ENCODE data around the gene ADGRV1. TPM values are rescaled to one million over a fixed set of nuclear protein-coding genes. Genes with fewer than 3 reads are reported as not detected.
"Not testable (repeated sequence)": the region's sequence is repeated elsewhere in the genome, so short reads cannot be mapped to it uniquely, and the experiment has no call there.

ADGRV1 gene
- polyA plus RNA-seq, 1 donor from 2014 or later, result 3.7 TPM

GRCh38 chr5:90929013-90929839 is 370.6 kb downstream of the ADGRV1 start:
- not testable (repeated sequence) for H3K4me3 ChIP-seq (ENCODE audit: low read length); H3K36me3 ChIP-seq (ENCODE audit: insufficient read depth, low read length); H3K4me2 ChIP-seq (ENCODE audit: low read length); H3K9ac ChIP-seq (ENCODE audit: low read length); H3K27ac ChIP-seq (ENCODE audit: low read length); H3K79me2 ChIP-seq (replicated peaks; ENCODE audit: insufficient read depth, low read length); H3K27me3 ChIP-seq (ENCODE audit: insufficient read depth, low read depth, low read length); H3F3A ChIP-seq (ENCODE audit: insufficient read depth, low read length, poor library complexity, severe bottlenecking); H3K9me3 ChIP-seq (ENCODE audit: low read length); H3K9me2 ChIP-seq (ENCODE audit: insufficient read depth, low read length); H2AFZ ChIP-seq (ENCODE audit: low read depth, low read length); H4K20me1 ChIP-seq (ENCODE audit: insufficient read depth)

- H2AFZ ChIP-seq (ENCODE audit: low read depth, low read length), result no peak overlapping the region
- peaks cover 6% of the 10 kb centered on the region for H3K79me2 ChIP-seq (replicated peaks; ENCODE audit: insufficient read depth, low read length)
- H3K9me3 ChIP-seq (ENCODE audit: low read length), result no peaks in the 10 kb centered on the region
- H4K20me1 ChIP-seq (ENCODE audit: insufficient read depth), result no peaks in the 10 kb centered on the region
- no peak overlapping the region for H3K4me3 ChIP-seq (ENCODE audit: low read length)
- TF ChIP-seq SMC3 (conservative IDR thresholded peaks at IDR 0.05; ENCODE audit: poor library complexity), result no peak
- TF ChIP-seq, protein P1, sequence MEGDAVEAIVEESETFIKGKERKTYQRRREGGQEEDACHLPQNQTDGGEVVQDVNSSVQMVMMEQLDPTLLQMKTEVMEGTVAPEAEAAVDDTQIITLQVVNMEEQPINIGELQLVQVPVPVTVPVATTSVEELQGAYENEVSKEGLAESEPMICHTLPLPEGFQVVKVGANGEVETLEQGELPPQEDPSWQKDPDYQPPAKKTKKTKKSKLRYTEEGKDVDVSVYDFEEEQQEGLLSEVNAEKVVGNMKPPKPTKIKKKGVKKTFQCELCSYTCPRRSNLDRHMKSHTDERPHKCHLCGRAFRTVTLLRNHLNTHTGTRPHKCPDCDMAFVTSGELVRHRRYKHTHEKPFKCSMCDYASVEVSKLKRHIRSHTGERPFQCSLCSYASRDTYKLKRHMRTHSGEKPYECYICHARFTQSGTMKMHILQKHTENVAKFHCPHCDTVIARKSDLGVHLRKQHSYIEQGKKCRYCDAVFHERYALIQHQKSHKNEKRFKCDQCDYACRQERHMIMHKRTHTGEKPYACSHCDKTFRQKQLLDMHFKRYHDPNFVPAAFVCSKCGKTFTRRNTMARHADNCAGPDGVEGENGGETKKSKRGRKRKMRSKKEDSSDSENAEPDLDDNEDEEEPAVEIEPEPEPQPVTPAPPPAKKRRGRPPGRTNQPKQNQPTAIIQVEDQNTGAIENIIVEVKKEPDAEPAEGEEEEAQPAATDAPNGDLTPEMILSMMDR (IDR thresholded peaks at IDR 0.05; ENCODE audit: poor library complexity, severe bottlenecking), result no peak
- no peak for TF ChIP-seq REST (IDR thresholded peaks at IDR 0.05; ENCODE audit: borderline replicate concordance)
- no peak for TF ChIP-seq EZH2 (IDR thresholded peaks at IDR 0.05; ENCODE audit: borderline replicate concordance, insufficient read depth, low read length, poor library complexity, severe bottlenecking)
- TF ChIP-seq EP300 (conservative IDR thresholded peaks at IDR 0.05; ENCODE audit: poor library complexity, severe bottlenecking), result no peak
- no peak for TF ChIP-seq TAF1 (IDR thresholded peaks at IDR 0.05; ENCODE audit: low read depth)
- no peak for TF ChIP-seq POLR2AphosphoS5 (IDR thresholded peaks at IDR 0.05)
- TF ChIP-seq MXI1 (conservative IDR thresholded peaks at IDR 0.05; ENCODE audit: poor library complexity, severe bottlenecking), result no peak
- no peak for TF ChIP-seq RAD21 (conservative IDR thresholded peaks at IDR 0.05)
- no peak overlapping the region for H3K9ac ChIP-seq (ENCODE audit: low read length)
- no peaks in the 10 kb centered on the region for H3F3A ChIP-seq (ENCODE audit: insufficient read depth, low read length, poor library complexity, severe bottlenecking)
- H3K4me2 ChIP-seq (ENCODE audit: low read length), result no peak overlapping the region
- no peaks in the 10 kb centered on the region for H3K27me3 ChIP-seq (ENCODE audit: insufficient read depth, low read depth, low read length)
- no peaks in the 10 kb centered on the region for H3K9me2 ChIP-seq (ENCODE audit: insufficient read depth, low read length)
- H3K36me3 ChIP-seq (ENCODE audit: insufficient read depth, low read length), result no peaks in the 10 kb centered on the region
- no peak overlapping the region for H3K27ac ChIP-seq (ENCODE audit: low read length)
Observed at GRCh38 chr5:90930062-90930461, 371.5 kb downstream of the ADGRV1 start.

Measured in neural cell (in vitro differentiated cells).